SK-N-SH (cell line): ENCODE results near the gene SLC22A23. TPM values are rescaled to one million over a fixed set of nuclear protein-coding genes. Genes with fewer than 3 reads are reported as not detected.

Source experiments
- CTCF ChIA-PET: fragments of 300-600, 350-600 bp; formaldehyde crosslinking; extraction: SDS; loops from one replicate; lab custom pipeline; 2021; lab: Yijun Ruan, JAX
- POLR2A ChIA-PET: fragments of 350-600 bp; sonication (Branson Sonifier 250); formaldehyde crosslinking; extraction: SDS; loops from one replicate; lab custom pipeline; 2020; ENCODE audit warnings: antibody characterized with exemption, inconsistent platforms; lab: Yijun Ruan, JAX
- DNase-seq: peaks from one replicate; pipeline ENCODE4 v3.0.0; 2012
- H2AFZ ChIP-seq: fragments of 200-600 bp; sonication (generic); 2 replicates; pipeline ENCODE4 v1.8.1; 2016; ENCODE audit warnings: antibody characterized with exemption, mild to moderate bottlenecking, low read depth
- H3F3A ChIP-seq: fragments of 200-600 bp; sonication (generic); replicated peaks from 2 replicates; pipeline ENCODE3; 2016; ENCODE audit warnings: antibody characterized with exemption, mild to moderate bottlenecking; ENCODE audit not compliant: insufficient read depth
- H3K27ac ChIP-seq, 2 experiments: fragments of 200-500 bp in 1 of 2; fragments of 200-600 bp in 1 of 2; sonication (Bioruptor generic) in 1 of 2; sonication (generic), shearing (Covaris generic) in 1 of 2; 2 replicates each; pipeline versions ENCODE4 v1.5.1 to v1.6.1; 2014 to 2016; ENCODE audit warnings: low read depth in 2 of 2, inconsistent platforms in 1 of 2, low read length in 1 of 2, mild to moderate bottlenecking in 1 of 2, mixed read lengths in 1 of 2
- H3K27me3 ChIP-seq: fragments of 200-600 bp; sonication (generic), shearing (Covaris generic); 2 replicates; pipeline ENCODE4 v1.6.1; 2016; ENCODE audit warnings: mixed run types; ENCODE audit not compliant: insufficient read depth
- H3K36me3 ChIP-seq, 2 experiments: fragments of 200-500 bp in 1 of 2; fragments of 200-600 bp in 1 of 2; sonication (Bioruptor generic) in 1 of 2; sonication (generic) in 1 of 2; replicated peaks in 1 of 2; 2 replicates each; pipeline versions ENCODE3 to v1.5.1; 2014 to 2016; ENCODE audit warnings: low read length in 1 of 2, mild to moderate bottlenecking in 1 of 2; ENCODE audit not compliant: insufficient read depth in 2 of 2, control insufficient read depth in 1 of 2
- H3K4me1 ChIP-seq, 2 experiments: fragments of 200-500 bp in 1 of 2; fragments of 200-600 bp in 1 of 2; sonication (Bioruptor generic) in 1 of 2; sonication (generic), shearing (Covaris generic) in 1 of 2; 2 replicates each; pipeline versions ENCODE4 v1.5.1 to v1.6.1; 2014 to 2016; ENCODE audit warnings: low read depth in 1 of 2, low read length in 1 of 2, mixed run types in 1 of 2; ENCODE audit not compliant: insufficient read depth in 2 of 2, control insufficient read depth in 1 of 2
- H3K4me2 ChIP-seq: fragments of 200-600 bp; sonication (generic), shearing (Covaris generic); 2 replicates; pipeline ENCODE4 v1.6.1; 2017; ENCODE audit warnings: mixed run types
- H3K4me3 ChIP-seq, 2 experiments: fragments of 200-500 bp in 1 of 2; fragments of 200-600 bp in 1 of 2; sonication (Bioruptor generic) in 1 of 2; sonication (generic), shearing (Covaris generic) in 1 of 2; 2 replicates each; pipeline versions ENCODE4 v1.5.1 to v1.8.1; 2014 to 2016; ENCODE audit warnings: low read depth in 2 of 2, inconsistent platforms in 1 of 2, low read length in 1 of 2, mild to moderate bottlenecking in 1 of 2, mixed read lengths in 1 of 2, moderate library complexity in 1 of 2
- H3K79me2 ChIP-seq: fragments of 200-600 bp; sonication (generic); 2 replicates; pipeline ENCODE4 v1.8.1; 2017; ENCODE audit warnings: mild to moderate bottlenecking; ENCODE audit not compliant: insufficient read depth
- H3K9ac ChIP-seq: fragments of 200-600 bp; sonication (generic); 2 replicates; pipeline ENCODE4 v1.6.1; 2017; ENCODE audit warnings: mixed run types
- H3K9me2 ChIP-seq: fragments of 200-600 bp; sonication (generic); 2 replicates; pipeline ENCODE4 v1.6.1; 2017; ENCODE audit warnings: mixed run types
- H3K9me3 ChIP-seq: fragments of 200-600 bp; sonication (generic); 2 replicates; pipeline ENCODE4 v1.6.1; 2017; ENCODE audit warnings: mixed run types, mild to moderate bottlenecking, moderate library complexity
- H4K20me1 ChIP-seq: fragments of 200-600 bp; sonication (generic); 2 replicates; pipeline ENCODE4 v1.6.1; 2017; ENCODE audit warnings: mild to moderate bottlenecking, mixed run types; ENCODE audit not compliant: insufficient read depth
- CHD2 ChIP-seq: fragments of 150-350 bp; IDR thresholded peaks from 2 replicates; pipeline ENCODE4 v1.6.1; 2018; ENCODE audit warnings: low read length; ENCODE audit not compliant: partially characterized antibody
- ELF1 ChIP-seq: IDR thresholded peaks from 2 replicates; pipeline ENCODE4 v1.4.0; 2012
- EP300 ChIP-seq, 2 experiments: IDR thresholded peaks; 2 replicates each; pipeline versions ENCODE4 v1.4.0 to v1.6.1; 2012; ENCODE audit warnings: borderline replicate concordance in 1 of 2, low read depth in 1 of 2, low read length in 1 of 2
- FOSL2 ChIP-seq: IDR thresholded peaks from 2 replicates; pipeline ENCODE4 v1.4.0; 2012; ENCODE audit warnings: low read depth, mild to moderate bottlenecking, moderate library complexity, borderline replicate concordance
- FOXJ3 ChIP-seq: sonication (generic); formaldehyde crosslinking; IDR thresholded peaks from 2 replicates; pipeline ENCODE4 v1.5.1; 2020; ENCODE audit warnings: mild to moderate bottlenecking, missing genetic modification reagents
- FOXM1 ChIP-seq: IDR thresholded peaks from 2 replicates; pipeline ENCODE4 v1.4.0; 2012; ENCODE audit warnings: low read depth, mild to moderate bottlenecking
- GABPA ChIP-seq: IDR thresholded peaks from 2 replicates; pipeline ENCODE4 v1.4.0; 2012; ENCODE audit warnings: low read depth, mild to moderate bottlenecking
- GATA2 ChIP-seq: sonication (generic); formaldehyde crosslinking; IDR thresholded peaks from 2 replicates; pipeline ENCODE4 v1.5.0; 2020; ENCODE audit warnings: mild to moderate bottlenecking, missing genetic modification reagents
- MEF2A ChIP-seq: IDR thresholded peaks from 2 replicates; pipeline ENCODE4 v1.4.0; 2012; ENCODE audit warnings: low read depth, borderline replicate concordance
- MXI1 ChIP-seq: IDR thresholded peaks from 2 replicates; pipeline ENCODE4 v1.6.1; 2012; ENCODE audit warnings: mild to moderate bottlenecking, low read depth, low read length, improper control_type of control experiment
- POLR2AphosphoS5 ChIP-seq: IDR thresholded peaks from 2 replicates; pipeline ENCODE4 v1.6.1; 2012; ENCODE audit warnings: low read depth, low read length
- RFX5 ChIP-seq: IDR thresholded peaks from 2 replicates; pipeline ENCODE4 v1.6.1; 2012; ENCODE audit warnings: mild to moderate bottlenecking, improper control_type of control experiment, low read length
- RXRA ChIP-seq: IDR thresholded peaks from 2 replicates; pipeline ENCODE4 v1.4.0; 2012; ENCODE audit warnings: low read depth, mild to moderate bottlenecking, borderline replicate concordance
- TCF12 ChIP-seq: IDR thresholded peaks from 2 replicates; pipeline ENCODE4 v1.4.0; 2012
- TEAD4 ChIP-seq: IDR thresholded peaks from 2 replicates; pipeline ENCODE4 v1.4.0; 2012; ENCODE audit warnings: mild to moderate bottlenecking, borderline replicate concordance; ENCODE audit not compliant: insufficient read depth
- WGBS: methylation state at CpG from one replicate; pipeline ENCODE4 v1.1.6; 2017; ENCODE audit warnings: low lambda C conversion rate; 5-methylcytosine and 5-hydroxymethylcytosine counted together
- polyA plus RNA-seq, 3 experiments: library from polyadenylated mRNA; depleted of rRNA; stranded (reverse); fragments of >200 nt; gene quantifications; 2 replicates each; pipeline ENCODE4 v1.2.3, GENCODE V29; 2012
- TF ChIP-seq, protein P1 (sequence below): IDR thresholded peaks from 2 replicates; pipeline ENCODE4 v1.4.0; 2012; ENCODE audit warnings: low read depth
- TF ChIP-seq, protein P2 (sequence below): fragments of 150-350 bp; IDR thresholded peaks from 2 replicates; pipeline ENCODE4 v1.6.1; 2017; ENCODE audit warnings: antibody characterized with exemption, low read length, low read depth, borderline replicate concordance
- TF ChIP-seq, protein P3 (sequence below): IDR thresholded peaks from 2 replicates; pipeline ENCODE4 v1.4.0; 2012; ENCODE audit warnings: low read depth, borderline replicate concordance

Gene SLC22A23
- polyA plus RNA-seq, 1 of the 3 experiments (the other 2 are of a cell fraction): not detected

DNA sequence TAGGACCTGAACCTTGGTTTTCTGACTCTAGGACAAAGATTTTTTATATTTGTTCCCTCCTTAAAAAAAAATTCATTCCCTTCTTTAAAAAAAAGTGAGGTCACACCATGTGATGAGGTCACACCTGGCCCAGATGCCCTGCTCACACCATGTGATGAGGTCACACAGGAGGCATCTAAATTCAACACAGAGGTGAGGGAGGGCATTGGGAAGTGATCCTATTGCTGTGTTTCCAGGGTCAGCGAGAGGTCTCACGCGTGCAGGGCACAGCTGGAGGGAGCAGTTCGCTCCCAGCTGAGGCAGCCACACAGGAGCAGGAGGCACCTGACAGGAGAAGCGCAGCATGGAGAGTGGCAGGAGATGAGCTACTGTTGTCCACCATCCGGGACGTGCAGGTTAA lies 92.5 kb downstream of the SLC22A23 start:
- Histone ChIP-seq H2AFZ (no peak overlapping the region), H3K27me3 (peaks cover 41% of the 10 kb centered on the region; the same call in 1 of the 2 replicates), H3K36me3 (no peaks in the 10 kb centered on the region), H3K9ac (no peak overlapping the region), H3K79me2 (no peaks in the 10 kb centered on the region), H3K4me1 (no peaks in the 10 kb centered on the region), H3K27ac (no peak overlapping the region), H3K9me3 (no peaks in the 10 kb centered on the region), H3F3A (no peaks in the 10 kb centered on the region), H4K20me1 (no peaks in the 10 kb centered on the region), H3K4me3 (no peak overlapping the region), H3K9me2 (no peaks in the 10 kb centered on the region), H3K4me2 (no peak overlapping the region)
- CTCF ChIA-PET: interaction anchor here (1.2 to 1.7 kb wide), 2 partner anchors 16 to 85 kb away, joined by 4 to 5 read pairs; no protein-coding TSS in a partner anchor
- DNase-seq: no peak
- WGBS: 61% methylated on average over 7 of the region's 7 CpGs
- TF ChIP-seq, protein P1, sequence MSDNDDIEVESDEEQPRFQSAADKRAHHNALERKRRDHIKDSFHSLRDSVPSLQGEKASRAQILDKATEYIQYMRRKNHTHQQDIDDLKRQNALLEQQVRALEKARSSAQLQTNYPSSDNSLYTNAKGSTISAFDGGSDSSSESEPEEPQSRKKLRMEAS: no peak
- no peak for TF ChIP-seq MEF2A
- no peak for TF ChIP-seq GABPA
- no peak for TF ChIP-seq TCF12
- TF ChIP-seq FOSL2: no peak
- TF ChIP-seq FOXM1: no peak
- no peak for TF ChIP-seq EP300 (IDR thresholded peaks at IDR 0.05; ENCODE audit: borderline replicate concordance in 1 of 2, low read depth in 1 of 2, low read length in 1 of 2)
- TF ChIP-seq TEAD4: no peak
- TF ChIP-seq CHD2: no peak
- no peak for TF ChIP-seq GATA2 (CRISPR knock-in tag)
- TF ChIP-seq MXI1: no peak
- TF ChIP-seq RXRA: no peak
- no peak for TF ChIP-seq RFX5
- TF ChIP-seq POLR2AphosphoS5: no peak
- TF ChIP-seq ELF1: no peak
- TF ChIP-seq, protein P2, sequence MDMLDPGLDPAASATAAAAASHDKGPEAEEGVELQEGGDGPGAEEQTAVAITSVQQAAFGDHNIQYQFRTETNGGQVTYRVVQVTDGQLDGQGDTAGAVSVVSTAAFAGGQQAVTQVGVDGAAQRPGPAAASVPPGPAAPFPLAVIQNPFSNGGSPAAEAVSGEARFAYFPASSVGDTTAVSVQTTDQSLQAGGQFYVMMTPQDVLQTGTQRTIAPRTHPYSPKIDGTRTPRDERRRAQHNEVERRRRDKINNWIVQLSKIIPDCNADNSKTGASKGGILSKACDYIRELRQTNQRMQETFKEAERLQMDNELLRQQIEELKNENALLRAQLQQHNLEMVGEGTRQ: no peak
- TF ChIP-seq FOXJ3 (CRISPR knock-in tag): no peak
- TF ChIP-seq, protein P3, sequence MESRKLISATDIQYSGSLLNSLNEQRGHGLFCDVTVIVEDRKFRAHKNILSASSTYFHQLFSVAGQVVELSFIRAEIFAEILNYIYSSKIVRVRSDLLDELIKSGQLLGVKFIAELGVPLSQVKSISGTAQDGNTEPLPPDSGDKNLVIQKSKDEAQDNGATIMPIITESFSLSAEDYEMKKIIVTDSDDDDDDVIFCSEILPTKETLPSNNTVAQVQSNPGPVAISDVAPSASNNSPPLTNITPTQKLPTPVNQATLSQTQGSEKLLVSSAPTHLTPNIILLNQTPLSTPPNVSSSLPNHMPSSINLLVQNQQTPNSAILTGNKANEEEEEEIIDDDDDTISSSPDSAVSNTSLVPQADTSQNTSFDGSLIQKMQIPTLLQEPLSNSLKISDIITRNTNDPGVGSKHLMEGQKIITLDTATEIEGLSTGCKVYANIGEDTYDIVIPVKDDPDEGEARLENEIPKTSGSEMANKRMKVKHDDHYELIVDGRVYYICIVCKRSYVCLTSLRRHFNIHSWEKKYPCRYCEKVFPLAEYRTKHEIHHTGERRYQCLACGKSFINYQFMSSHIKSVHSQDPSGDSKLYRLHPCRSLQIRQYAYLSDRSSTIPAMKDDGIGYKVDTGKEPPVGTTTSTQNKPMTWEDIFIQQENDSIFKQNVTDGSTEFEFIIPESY: no peak
- POLR2A ChIA-PET: no interaction called here
